Pons (tissue), 1 donor: Measurements from ENCODE around the gene GRIA1.
"Not testable (repeated sequence)": the region's sequence is repeated elsewhere in the genome, so short reads cannot be mapped to it uniquely, and the experiment has no call there.

Source experiments
- DNase-seq: peaks from one replicate; pipeline ENCODE4 v3.0.0-alpha.2; 2016; ENCODE audit warnings: low spot score

GRIA1 gene

DNA sequence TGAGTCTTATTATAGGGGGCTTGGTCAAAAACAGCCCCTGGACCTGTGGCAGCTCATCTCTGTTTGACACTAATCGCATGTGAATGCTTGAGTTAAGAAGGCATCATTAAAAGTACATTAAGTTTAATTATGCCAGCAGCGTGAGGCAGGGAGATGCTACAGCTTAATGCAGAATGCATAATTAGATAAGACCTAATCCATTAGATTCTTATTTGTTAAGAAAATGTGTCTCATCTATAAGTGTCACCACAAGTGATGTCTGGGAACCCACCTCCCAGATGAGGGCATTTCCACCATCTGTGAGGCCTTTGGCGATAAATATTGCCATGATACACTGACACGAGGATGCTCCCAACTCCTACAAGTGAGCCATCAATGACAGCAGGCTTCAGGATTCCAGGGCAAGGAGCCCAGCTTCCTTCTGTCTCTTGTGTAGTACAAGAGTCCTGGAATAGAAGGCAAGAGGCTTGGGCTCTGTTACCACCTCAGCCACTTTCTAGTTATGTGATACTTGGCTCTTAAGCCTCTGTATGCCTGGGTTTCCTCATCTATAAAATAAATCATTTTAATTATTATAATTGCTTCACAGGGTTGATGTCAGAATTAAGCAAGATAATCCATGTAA is 345.5 kb downstream of the GRIA1 start:
- DNase-seq, result no peak

DNA sequence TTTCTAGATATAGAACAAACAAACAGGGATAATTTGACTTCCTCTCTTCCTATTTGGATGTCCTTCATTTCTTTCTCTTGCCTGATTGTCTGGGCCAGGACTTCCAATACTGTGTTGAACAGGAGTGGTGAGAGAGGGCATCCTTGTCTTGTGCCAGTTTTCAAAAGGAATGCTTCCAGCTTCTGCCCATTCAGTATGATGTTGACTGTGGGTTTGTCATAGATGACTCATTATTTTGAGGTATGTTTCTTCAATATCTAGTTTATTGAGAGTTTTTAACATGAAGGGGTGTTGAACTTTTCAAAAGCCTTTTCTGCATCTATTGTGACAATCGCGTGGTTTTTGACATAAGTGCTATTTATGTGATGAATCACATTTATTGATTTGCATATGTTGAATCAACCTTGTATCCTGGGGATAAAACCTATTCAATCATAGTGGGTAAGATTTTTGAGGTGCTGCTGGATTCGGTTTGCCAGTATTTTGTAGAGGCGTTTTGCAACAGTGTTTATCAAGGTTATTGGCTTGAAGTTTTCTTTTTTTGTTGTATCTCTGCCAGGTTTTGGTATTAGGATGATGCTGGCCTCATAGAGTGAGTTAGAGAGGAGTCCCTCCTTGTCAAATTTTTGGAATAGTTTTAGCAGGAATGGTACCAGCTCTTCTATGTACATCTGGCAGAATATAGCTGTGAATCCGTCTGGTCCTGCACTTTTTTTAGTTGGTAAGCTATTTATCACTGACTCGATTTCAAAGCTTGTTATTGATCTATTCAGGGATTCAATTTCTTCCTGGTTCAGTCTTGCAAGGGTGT is 359.0 kb downstream of the GRIA1 start:
- DNase-seq, result not testable (repeated sequence)

DNA sequence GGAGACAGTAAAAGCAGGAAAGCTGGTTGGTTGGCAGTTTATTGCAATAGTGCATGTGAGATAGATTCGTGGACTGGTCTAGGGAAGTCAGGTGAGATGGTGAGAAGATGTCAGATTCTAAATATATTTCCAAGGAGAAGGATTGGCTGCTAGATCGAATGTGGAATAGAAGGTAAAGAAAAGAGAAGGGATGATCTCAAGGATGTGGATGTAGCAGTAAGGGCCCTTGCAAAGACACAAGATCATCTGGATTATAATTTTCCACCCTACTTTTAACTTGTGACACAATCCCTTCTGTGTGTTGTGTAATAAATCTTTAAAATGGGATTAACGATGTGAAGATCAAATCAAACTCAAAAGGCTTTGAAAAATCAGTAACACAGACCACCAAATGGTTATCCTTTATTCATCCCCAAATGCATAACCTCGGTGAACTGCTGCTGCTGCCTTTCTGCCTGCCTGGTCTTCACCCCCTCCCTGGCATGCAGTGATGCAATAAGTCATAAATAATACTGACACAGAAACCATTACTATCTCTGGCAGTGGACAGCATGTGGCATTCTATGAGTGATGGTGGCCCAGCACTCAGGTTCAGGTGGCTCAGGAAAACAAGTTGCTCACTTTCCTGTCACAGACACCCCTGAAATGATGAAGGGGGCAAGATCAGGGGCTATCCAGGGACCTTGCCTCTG is 369.9 kb downstream of the GRIA1 start:
- DNase-seq, result no peak

DNA sequence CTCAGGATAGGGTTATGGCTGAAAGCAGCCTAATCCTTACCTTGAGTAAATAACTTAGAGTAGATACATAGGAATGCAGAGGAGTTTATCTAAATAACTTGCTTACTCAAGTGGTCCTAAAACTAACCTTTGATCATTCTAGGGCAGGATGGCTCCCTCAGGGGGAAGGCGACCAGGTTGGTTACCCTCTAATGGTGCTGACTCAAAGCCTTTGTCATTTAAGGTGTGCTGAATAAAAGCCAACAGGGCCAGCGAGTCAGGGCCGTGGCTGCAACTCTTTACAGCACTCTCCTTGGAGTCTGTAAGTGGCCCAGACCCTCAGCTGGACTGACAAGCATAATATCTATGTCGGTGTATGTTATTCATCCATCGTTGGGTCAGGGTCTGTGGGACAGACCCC is 372.4 kb downstream of the GRIA1 start:
- not testable (repeated sequence) for DNase-seq
